NCI-H2196 (cell line): Measurements from ENCODE around the gene SYNDIG1.
A peak's percentile ranks its signal among the peaks of the same experiment; 100 is the strongest.
"Not testable (repeated sequence)": the region's sequence is repeated elsewhere in the genome, so short reads cannot be mapped to it uniquely, and the experiment has no call there.

ENCODE experiments used
- DNase-seq: peaks from one replicate; lab custom pipeline; 2025; ENCODE audit not compliant: unreplicated experiment; lab: John Stamatoyannopoulos, UW

The SYNDIG1 gene

DNA sequence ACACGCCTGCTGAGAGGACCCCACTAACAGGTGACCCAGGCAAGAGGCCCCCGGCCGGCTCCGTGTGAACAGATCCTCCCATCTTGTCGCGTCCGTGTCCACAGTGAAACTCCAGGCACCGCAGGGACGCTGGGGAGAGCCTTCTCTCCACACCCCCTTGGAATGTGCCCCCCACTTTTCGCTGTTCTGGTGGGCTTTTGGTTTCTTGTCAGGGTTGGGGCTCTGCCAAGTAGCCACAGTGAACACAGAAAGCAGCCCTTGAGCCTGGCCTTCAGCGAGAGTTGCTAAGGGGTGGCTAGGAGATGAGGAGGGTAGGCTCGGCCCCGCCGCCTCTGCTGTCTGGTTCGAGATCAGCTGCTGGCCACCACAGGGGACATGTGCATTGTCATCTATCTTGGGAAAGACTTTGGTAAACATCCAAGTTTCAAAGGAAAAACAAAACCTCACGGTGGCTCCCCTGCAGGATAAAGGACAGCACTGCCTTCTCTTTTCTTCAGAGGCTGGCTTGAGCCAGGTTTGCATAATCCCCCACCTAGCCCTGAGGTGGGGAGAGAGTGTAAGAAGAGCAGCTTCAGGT lies 22.7 kb downstream of the SYNDIG1 start:
- no peak for DNase-seq

DNA sequence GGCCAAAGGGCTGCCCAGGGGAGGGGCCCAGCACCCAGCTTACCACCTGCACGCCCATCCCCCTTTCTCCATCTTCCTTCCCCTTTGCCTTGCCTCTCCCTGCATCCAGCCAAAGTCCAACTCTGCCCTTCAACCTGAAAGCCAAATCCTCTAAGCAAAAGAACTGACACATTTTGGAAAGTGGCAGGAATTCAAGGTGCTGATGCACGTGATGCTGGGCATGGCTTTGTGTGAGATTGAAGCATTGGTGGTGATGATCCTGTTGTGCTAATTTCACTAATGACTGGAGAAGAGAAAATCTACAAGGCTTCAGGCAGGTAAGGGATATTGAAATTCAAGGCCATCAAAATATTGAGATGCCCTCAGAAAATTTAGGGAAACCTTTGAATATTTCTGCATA lies 23.3 kb downstream of the SYNDIG1 start:
- no peak for DNase-seq

DNA sequence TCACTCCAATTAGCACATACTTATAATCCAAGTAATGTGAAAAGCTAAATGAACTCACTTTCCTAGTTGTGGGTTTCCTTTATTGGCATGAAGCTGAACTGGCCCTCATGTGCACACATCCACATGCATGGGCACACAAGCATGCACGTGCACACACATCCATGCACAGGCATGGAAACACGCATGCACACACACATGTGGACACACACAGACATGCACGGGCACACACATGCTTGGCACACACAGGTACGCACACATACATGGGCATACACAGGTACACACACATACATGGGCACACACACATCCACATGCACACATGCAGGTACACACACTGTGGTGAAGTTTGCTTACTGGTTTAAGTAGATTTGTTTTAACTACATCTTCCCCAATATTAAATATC lies 23.8 kb downstream of the SYNDIG1 start:
- DNase-seq: no peak

DNA sequence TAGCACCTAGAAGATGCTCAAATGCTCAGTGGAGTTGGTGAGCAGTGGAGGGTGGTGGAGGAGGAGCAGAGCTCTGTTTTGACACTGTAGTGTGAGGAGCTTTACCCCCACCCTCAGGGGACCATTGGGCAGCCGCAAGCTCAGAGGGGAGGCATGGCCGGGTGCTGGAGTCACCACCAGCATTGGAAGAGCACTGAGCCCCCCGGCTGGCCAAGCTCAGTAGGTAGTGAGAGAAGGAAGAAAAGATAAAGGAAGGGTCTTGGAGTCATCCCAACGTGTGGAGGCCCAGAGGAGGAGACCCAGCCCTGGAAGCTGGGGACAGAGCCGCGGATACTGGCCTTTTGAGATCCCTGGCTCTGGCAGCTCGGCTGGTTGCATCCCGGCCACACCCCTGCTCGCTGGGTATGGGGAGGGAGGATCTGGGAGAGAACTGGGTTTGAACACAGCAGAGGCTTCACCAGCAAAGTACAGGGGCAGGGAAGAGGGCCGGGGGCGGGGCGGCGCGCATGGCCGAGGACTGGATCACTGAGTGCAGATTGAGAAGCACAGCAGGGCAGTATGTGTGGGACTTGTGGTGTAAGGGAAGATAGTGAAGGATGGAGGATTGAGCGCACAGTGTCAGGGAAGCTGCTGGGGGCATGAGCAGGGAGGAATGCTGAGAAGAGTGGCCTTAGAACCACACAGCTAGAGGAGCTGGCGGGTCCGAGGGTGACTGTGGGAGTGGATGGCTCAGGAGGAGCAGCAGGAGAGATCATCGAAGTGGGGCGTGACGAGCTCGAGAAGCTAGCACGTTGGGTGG lies 24.4 kb downstream of the SYNDIG1 start:
- no peak for DNase-seq

DNA sequence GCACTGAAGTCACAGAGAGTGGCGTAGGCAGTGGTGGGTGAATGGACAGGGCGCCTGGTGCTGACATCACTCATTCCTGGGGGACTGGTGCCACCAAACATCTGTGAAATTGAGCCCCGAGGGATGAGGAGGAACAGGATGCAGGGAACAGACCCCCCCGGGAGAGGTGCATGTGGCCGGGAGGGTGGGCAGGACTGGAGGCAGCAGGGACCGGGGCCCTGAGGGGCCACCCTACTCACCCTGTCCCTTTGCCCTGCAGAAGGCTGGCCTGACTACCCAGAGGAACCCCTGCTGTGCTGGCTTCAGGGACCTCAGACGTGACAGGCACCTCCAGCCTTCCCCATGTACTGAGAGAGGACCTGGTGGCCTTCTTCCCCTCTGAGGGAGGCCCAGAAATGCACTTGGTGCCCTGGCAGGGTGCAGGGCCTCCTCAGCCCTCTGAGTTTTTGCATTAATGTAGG lies 25.1 kb downstream of the SYNDIG1 start:
- no peak for DNase-seq

DNA sequence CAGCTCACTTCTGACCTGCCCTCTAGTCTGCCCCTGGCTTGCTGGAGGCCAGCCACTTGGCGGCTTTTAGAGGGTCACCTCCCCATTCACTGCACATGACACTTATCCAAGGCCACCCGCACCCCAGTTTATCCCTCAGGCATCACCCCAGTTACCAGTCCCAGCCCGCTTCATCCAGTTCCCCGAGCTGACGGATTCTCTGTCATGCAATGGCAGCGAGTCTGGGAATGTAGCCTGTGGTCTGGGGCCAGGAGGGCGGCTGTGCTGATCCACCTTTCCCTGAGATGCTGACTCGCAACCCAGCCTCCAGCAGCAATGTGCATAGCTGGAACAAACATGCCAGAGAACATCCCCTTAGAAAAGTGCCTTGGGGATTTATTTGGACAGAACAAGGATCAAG lies 25.8 kb downstream of the SYNDIG1 start:
- DNase-seq: no peak

DNA sequence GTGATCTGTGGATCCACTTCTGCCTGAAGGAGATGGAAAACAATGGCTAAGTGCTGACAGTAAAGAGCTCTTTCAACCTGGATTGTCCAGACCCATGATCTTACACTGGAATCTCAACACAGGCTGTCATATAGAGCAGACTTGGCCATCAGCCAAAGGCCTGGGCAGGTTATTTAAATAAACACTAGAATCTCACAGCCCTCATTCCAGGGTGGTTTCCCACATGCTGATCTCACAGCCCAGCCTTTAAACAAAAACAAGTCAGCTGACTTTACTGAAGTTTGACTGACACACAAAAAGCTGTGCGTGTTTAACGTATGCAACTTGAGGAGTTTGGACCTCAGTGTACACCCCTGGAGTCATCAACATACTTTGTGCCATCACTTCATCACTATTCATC lies 28.4 kb downstream of the SYNDIG1 start:
- peak; percentile 4 for DNase-seq

DNA sequence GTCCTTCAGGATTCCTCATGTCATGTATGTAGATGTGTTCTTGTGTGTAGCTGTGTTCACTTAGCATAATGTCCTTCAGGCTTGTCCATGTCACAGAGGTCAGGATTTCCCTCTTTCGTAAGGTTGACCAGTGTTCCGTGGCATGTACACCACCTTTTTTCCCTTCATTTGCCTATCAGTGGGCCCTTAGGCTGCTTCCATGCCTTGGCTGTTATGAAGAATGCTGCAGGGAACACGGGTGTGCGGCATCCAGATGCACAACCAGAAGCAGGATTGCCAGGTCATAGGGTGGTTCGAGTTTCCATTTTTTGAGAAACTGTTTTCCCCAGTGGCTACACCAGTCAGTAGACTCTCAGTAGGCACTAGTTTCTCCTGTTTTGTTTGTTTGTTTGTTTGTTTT lies 29.2 kb downstream of the SYNDIG1 start:
- no peak for DNase-seq

DNA sequence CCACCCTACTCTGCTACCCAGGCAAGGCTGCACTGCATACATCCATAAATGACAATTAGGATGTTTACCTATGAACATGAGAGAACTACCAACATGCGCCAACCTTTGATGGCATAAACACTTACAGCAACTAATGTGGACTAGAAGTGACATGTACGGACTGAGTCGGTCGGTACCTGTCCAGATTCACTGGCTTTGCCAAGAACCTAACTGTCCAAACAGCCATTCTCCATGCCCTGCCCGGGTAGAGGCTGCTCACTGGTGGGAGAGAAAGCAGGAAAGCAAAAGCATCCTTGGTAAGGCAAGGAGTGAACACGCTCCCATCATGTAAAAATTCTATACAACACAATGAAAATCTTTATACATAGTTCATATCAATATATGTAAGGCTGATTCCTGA lies 30.0 kb downstream of the SYNDIG1 start:
- DNase-seq: no peak

DNA sequence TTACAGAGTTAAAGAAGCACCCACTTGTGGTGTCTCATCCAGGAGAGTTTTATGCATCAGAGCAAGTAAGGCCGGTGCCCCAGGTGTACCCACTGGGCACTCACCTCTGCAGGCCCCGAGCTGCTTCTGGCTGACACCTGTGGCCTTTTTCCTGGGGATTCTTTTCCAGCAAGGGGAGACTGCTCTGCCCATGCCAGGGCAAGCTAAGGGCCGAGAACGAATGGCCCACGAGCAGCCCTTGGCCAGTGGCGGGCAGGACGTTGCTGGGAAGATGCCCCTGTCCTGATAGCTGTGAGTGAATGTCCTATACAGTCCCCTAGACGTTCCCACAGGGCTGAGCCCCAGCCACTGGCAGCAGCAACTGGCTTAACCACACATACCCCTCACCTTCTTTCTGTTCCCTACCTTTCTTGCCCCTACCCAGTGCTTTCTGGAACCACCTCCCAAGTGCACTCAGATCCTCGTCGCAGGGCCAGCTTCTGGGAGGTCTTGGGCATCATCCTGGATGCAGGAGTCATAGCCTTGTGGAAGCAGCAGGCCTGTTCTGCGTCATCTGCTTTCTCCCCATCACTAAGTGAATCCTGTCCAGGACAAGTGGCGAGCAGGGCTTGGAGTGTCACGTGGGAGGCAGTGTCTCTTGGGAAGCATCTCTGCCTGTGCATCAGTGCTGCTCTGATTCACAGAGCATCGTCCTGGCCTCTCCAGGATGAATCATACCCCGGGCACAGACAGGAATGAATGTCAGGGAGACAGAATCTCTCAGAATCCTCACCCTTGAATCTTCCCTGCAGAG lies 32.5 kb downstream of the SYNDIG1 start:
- no peak for DNase-seq

DNA sequence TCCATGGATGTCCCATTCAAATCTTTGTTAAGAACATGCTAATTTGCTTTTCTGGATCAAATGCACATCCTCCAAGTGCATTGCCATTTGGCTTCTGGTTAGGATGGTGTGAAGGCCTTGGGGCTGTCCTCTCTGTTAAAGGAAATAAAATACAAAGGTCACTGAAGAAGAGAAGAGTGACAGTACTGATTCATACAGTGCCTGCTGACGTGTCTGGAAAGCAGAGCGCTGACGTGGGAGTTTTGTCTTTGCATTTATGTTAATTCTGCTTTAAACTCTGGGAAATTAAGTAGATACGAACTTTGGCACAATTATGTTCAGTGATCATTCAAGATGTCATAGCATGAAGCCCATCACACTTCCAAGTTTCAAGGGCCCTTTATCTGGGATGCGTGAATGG lies 33.2 kb downstream of the SYNDIG1 start:
- DNase-seq: no peak

DNA sequence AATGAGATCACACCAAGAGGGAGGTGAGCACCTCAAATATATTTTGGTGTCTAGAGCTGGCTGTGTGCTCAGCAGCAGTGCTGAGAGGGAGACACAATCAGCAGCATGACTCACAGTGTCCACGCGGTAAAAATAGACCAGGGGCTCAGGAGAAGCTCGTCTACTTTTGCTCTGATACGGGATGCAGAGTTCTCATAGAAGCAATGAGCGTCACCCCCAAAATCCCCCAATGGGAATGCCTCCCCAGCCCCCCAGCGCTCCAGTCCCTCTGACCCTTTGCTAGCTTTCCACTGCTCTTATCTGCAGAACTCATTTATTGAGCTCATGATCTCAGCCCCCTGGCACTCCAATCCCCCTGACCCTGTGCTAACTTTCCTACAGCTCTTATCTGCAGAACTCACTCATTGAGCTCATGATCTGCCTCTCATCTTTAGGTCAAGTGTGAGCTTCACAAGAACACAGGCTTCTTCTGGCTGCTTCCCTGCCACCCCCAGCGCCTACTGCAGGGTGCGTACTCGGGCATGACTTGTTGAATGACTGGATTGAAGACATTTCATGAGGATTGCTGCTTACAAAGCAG lies 34.0 kb downstream of the SYNDIG1 start:
- DNase-seq: no peak

DNA sequence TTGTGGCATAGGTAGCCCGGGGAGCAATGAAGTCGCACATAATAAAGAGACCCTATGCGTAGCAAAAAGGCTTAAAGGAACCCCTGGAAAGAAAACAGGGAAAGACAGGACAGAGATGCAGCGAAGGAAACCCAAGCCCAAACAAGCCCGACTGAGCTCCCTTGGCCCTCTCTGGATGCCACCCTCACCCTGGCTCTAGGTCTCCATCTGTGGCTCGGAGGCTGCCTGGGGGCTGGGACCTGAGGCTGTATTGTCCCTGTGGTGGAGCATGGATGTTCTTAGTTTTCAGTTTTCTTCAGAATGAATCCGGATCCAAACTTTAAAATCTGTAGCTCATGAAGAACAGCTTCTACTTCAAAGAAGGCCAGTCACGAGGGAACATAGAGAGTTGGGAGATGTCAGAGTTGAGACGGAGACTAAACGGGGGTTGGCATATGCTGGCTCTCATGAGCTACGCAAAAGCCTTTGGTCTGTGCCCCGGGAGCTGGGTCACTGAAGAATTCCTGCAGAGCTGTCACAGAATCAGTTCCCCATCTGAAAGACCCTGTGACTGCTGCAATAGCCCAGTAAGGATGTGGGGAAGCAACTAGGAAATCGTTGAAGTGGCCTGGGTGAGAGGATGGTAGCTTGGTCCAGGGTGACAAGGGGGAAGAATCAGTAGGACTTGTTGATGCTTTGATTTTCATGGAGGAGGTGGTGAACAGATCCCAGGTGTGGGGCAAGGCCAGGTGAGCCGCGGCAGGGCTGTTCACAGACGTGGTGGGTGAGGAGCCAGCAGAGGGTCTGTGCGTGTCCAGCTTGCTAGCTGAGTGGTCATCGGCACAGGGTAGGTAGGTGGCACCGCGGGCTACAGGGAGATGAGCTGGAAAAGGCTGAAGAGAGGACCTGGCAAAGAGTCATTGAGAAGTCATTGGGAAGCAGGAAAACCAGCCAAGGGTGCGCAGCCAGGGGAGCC lies 35.2 kb downstream of the SYNDIG1 start:
- DNase-seq: no peak

DNA sequence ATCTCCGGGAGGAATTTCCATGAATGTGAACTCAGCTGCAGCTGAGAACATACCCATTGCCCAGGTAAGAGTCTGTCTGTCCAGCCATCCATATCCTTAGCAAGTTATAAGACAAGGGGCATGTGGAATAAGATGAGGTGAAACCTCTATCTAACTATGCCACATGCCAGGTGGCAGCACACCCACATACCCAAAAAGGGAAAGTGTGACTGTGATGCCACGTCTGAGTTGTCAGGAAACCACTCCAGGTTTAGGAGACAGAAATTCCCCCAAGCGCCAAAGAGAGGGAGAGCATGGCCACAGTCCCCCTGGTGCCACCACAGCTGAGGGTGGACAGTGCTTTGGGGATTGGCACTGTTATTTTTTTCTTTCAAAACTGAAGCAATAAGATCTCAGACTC lies 36.7 kb downstream of the SYNDIG1 start:
- no peak for DNase-seq

DNA sequence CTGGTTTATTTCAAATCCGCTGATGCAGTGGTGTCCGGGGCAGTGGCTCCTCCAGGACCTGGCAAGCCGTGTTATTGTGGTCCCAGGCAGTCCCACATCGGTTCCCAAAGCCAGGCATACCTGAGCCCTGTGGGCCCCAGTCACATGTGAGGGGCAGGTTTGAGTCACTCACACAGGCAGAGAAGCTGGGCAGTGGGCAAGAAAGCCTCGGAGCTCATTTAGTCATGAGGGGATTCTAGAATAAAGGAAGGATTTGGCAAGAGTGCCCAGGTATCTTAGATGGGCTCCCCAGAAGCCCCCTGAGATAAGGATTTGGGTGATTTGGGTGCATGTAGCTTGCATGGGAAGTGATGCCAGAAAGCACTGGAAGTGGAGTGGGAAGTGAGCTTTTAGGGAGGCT lies 37.3 kb downstream of the SYNDIG1 start:
- no peak for DNase-seq

DNA sequence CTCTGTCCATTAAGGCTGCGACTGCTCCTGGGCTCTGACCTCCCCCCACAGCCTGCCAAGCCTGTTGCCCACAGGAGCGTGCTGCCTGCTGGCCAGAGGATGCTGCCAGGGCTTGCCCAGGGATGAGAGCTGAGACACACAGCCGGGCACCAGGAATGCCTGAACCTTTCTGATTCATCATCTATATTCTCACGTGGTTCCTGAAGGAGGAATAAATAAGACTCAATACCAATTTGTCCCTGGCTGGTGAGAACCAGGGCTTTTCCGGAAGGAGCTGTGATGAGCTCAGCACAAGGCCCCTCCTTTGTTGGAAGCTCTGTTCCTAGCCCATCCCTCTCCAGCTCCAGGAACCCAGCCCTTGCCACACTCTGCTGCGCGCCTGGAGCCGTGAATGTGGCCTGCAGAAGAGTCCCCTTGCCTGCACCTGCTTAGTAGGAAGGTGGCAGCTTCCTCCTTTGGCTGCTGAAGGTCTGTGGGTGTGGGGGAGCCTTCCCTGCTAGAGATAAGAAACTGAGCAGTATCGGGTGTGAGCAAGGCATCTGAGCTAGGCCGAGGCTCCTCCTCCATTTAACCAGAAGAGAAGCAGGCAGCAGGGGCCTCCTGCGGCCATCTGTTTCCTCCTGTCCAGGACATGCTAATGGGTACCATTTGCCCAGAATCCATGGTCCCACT lies 37.9 kb downstream of the SYNDIG1 start:
- no peak for DNase-seq

DNA sequence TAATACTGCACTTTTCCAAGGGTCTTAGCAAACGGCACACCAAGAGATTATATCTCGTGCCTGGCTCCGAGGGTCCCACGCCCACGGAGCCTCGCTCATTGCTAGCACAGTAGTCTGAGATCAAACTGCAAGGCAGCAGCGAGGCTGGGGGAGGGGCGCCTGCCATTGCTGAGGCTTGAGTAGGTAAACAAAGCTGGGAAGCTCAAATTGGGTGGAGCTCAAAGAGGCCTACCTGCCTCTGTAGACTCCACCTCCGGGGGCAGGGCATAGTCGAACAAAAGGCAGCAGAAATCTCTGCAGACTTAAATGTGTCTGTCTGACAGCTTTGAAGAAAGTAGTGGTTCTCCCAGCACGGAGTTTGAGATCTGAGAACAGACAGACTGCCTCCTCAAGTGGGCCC lies 43.0 kb downstream of the SYNDIG1 start:
- not testable (repeated sequence) for DNase-seq

DNA sequence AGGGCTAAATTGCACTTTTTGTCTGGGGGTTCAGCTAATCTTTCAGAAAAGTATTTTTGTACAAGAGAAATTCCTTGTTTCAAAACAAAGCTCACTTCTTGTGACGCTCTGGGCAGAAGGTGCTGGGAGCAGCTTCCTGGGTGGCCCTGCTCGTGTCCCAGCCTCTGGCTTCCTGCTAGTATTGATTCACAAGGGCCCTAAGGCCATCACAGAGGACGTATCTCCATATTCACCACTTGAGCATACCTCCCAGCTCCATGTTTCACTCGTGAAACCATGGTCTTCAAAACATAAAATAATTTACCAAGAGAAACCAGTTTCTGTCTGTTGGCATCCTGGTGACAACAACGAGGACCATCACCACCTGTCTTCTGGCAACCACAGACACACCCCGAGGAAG lies 49.1 kb downstream of the SYNDIG1 start:
- no peak for DNase-seq

DNA sequence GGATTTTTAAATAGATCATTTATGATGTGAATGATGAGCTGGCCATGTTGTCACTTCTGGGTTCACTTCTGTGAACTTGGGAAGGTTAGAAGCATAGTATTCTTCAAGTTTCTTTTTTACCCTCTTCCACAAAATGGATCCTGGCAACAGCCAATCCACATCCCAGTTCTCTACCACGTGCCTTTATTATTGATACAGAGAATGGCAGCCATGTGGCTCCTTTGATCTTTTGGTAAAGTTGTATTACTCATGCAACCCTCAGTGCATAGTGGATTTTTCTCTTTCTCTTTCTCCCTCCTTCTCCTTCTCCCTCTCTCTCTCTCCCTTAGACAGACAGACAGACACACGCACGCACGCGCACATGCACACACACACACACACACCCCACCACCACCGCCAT lies 50.0 kb downstream of the SYNDIG1 start:
- DNase-seq: no peak

DNA sequence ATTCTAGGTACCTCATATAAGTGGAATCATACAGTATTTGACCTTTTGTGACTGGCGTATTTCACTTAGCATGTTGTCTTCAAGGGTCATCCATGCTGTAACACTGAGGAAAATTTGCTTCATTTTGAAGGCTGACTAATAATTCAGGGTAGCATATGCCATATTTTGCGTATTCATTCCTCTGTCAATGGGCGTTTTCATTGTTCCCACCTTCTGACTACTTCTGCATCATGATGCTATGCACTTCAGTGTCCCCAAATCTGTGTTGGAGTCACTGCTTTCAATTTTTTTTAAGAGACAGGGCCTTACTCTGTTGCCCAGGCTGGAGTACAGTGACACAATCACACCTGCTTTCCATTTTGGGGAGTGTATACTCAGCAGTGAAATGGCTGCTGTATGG lies 51.6 kb downstream of the SYNDIG1 start:
- DNase-seq: no peak
